ENCODE data around the gene EBPL. TPM values are rescaled to one million over a fixed set of nuclear protein-coding genes. Genes with fewer than 3 reads are reported as not detected.

EBPL gene
- total RNA-seq, 6 donors from 2014 or later, result 26.2 to 82.3 (median 54.8) TPM

DNA sequence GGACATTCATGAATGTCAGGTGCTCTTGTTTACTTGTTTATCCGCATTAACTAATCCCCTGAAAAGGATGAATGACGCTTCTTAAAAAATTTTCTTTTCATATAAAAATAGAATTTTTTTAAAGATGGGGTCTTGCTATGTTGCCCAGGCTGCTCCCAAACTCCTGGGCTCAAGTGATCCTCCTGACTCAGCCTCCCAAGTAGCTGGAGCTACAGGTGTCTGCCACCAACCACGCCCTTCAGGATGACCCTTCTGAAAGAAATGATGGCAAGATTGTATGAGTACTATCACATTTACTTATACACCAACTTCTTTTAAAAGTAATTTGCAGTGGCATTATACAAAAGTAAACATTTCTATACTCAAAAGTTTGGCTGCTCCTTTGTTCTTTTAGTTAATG, 6.2 kb upstream of the EBPL start:
- WGBS, 2 donors, result 96 to 97% methylated on average over 3 of the region's 3 CpGs
- Histone ChIP-seq H3K9me3 (no peaks in the 10 kb centered on the region), H3K27ac (no peak overlapping the region), H3K4me3 (no peak overlapping the region), H3K4me1 (no peaks in the 10 kb centered on the region), H3K27me3 (no peaks in the 10 kb centered on the region), H3K36me3 (peaks cover 0 to 20% (median 11%) of the 10 kb centered on the region in 4 donors)
- TF ChIP-seq EP300 (IDR thresholded peaks at IDR 0.05) (no peak), POLR2A (IDR thresholded peaks at IDR 0.05) (no peak), POLR2AphosphoS5 (IDR thresholded peaks at IDR 0.05) (no peak)
- TF ChIP-seq, protein P1, sequence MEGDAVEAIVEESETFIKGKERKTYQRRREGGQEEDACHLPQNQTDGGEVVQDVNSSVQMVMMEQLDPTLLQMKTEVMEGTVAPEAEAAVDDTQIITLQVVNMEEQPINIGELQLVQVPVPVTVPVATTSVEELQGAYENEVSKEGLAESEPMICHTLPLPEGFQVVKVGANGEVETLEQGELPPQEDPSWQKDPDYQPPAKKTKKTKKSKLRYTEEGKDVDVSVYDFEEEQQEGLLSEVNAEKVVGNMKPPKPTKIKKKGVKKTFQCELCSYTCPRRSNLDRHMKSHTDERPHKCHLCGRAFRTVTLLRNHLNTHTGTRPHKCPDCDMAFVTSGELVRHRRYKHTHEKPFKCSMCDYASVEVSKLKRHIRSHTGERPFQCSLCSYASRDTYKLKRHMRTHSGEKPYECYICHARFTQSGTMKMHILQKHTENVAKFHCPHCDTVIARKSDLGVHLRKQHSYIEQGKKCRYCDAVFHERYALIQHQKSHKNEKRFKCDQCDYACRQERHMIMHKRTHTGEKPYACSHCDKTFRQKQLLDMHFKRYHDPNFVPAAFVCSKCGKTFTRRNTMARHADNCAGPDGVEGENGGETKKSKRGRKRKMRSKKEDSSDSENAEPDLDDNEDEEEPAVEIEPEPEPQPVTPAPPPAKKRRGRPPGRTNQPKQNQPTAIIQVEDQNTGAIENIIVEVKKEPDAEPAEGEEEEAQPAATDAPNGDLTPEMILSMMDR (IDR thresholded peaks at IDR 0.05), result no peak
- no peak for ATAC-seq (ENCODE audit: low FRiP score in 2 of 2)
- no peak for DNase-seq

DNA sequence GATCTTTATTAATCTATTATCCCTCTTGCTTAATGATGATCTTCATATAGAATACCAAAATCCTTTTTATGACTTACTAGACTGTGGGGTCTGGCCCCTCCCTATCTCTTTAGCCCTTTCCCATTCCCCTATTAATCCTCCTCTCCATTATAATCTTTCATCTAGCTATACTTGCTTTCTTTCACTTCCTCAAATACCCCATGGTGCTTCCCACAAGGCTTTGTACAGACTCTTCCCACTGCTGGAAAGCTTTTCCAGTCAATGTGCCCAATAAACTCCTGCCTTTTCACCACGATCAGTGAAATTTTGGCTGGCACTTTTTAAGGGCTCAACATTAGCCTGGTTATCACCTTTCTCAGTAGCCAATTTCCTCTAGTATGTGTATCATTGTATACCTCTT, 3.2 kb upstream of the EBPL start:
- ATAC-seq (ENCODE audit: low FRiP score in 2 of 2) (no peak), DNase-seq (no peak)
- TF ChIP-seq POLR2A (IDR thresholded peaks at IDR 0.05) (no peak), EP300 (IDR thresholded peaks at IDR 0.05) (no peak), POLR2AphosphoS5 (IDR thresholded peaks at IDR 0.05) (no peak)
- TF ChIP-seq, protein P1 (IDR thresholded peaks at IDR 0.05), result no peak
- WGBS, 2 donors, result 78 to 86% methylated on average over 1 of the region's 1 CpG
- Histone ChIP-seq H3K4me3 (no peak overlapping the region), H3K27ac (no peak overlapping the region), H3K36me3 (no peaks in the 10 kb centered on the region), H3K4me1 (peaks cover 7 to 18% (median 8%) of the 10 kb centered on the region in 4 donors), H3K9me3 (no peaks in the 10 kb centered on the region), H3K27me3 (no peaks in the 10 kb centered on the region)

- H3K27me3 ChIP-seq, result no peaks in the 10 kb centered on the region
- H3K4me3 ChIP-seq, result no peak overlapping the region
- no peak overlapping the region for H3K27ac ChIP-seq
- TF ChIP-seq POLR2AphosphoS5 (IDR thresholded peaks at IDR 0.05) (no peak), EP300 (IDR thresholded peaks at IDR 0.05) (no peak), POLR2A (IDR thresholded peaks at IDR 0.05) (no peak)
- TF ChIP-seq, protein P1 (IDR thresholded peaks at IDR 0.05), result no peak
- H3K4me1 ChIP-seq, result peaks cover 7 to 24% (median 8%) of the 10 kb centered on the region in 4 donors
- H3K9me3 ChIP-seq, result no peaks in the 10 kb centered on the region
- WGBS, 2 donors, result 83 to 88% methylated on average over 3 of the region's 3 CpGs
- H3K36me3 ChIP-seq, result no peaks in the 10 kb centered on the region
- no peak for DNase-seq
- no peak for ATAC-seq (ENCODE audit: low FRiP score in 2 of 2)
These were observed 2.6 kb upstream of the EBPL start for GRCh38 chr13:49693877-49694276.

- TF ChIP-seq POLR2AphosphoS5 (IDR thresholded peaks at IDR 0.05) (no peak), POLR2A (IDR thresholded peaks at IDR 0.05) (no peak), EP300 (IDR thresholded peaks at IDR 0.05) (no peak)
- TF ChIP-seq, protein P1 (IDR thresholded peaks at IDR 0.05), result no peak
- no peaks in the 10 kb centered on the region for H3K36me3 ChIP-seq
- DNase-seq (no peak), ATAC-seq (ENCODE audit: low FRiP score in 2 of 2) (no peak)
- peaks cover 7 to 26% (median 8%) of the 10 kb centered on the region in 4 donors for H3K4me1 ChIP-seq
- H3K27ac ChIP-seq, result no peak overlapping the region
- no peaks in the 10 kb centered on the region for H3K27me3 ChIP-seq
- H3K9me3 ChIP-seq, result no peaks in the 10 kb centered on the region
- WGBS, 2 donors, result 70 to 75% methylated on average over 4 of the region's 4 CpGs
- H3K4me3 ChIP-seq, result no peak overlapping the region
These were observed 2.0 kb upstream of the EBPL start for GRCh38 chr13:49693191-49693733.

Data from upper lobe of left lung (tissue), 6 donors.